GM23338 (cell line): ENCODE data around the gene CCDC3. TPM values are rescaled to one million over a fixed set of nuclear protein-coding genes. Genes with fewer than 3 reads are reported as not detected.

Experiments
- ATAC-seq: fragments of 200-7000 bp; cut with Tn5 transposase; 3 replicates; pipeline ENCODE4 v1.9.1; 2020
- DNase-seq: peaks from one replicate; pipeline ENCODE4 v3.0.0-alpha.2; 2015; ENCODE audit warnings: low spot score
- H2AFZ ChIP-seq: fragments of 200-600 bp; sonication (generic); 2 replicates; pipeline ENCODE4 v1.8.0; 2016; ENCODE audit warnings: antibody characterized with exemption, mild to moderate bottlenecking, moderate library complexity
- H3F3A ChIP-seq: fragments of 200-600 bp; sonication (generic); replicated peaks from 2 replicates; pipeline ENCODE4 v1.8.0; 2017; ENCODE audit warnings: antibody characterized with exemption, mixed run types, low read depth
- H3K27ac ChIP-seq: fragments of 200-600 bp; sonication (generic); 2 replicates; pipeline ENCODE4 v1.6.1; 2016; ENCODE audit warnings: low read depth
- H3K27me3 ChIP-seq: fragments of 200-600 bp; sonication (generic); 2 replicates; pipeline ENCODE4 v1.8.0; 2016; ENCODE audit warnings: mild to moderate bottlenecking, mixed run types, moderate library complexity; ENCODE audit not compliant: insufficient read depth
- H3K36me3 ChIP-seq: fragments of 200-600 bp; sonication (generic); 2 replicates; pipeline ENCODE4 v1.8.0; 2016; ENCODE audit warnings: mild to moderate bottlenecking; ENCODE audit not compliant: insufficient read depth
- H3K4me1 ChIP-seq: fragments of 200-600 bp; sonication (generic); 2 replicates; pipeline ENCODE4 v1.8.0; 2016; ENCODE audit warnings: mild to moderate bottlenecking, moderate library complexity; ENCODE audit not compliant: insufficient read depth
- H3K4me2 ChIP-seq: fragments of 200-600 bp; sonication (generic); 2 replicates; pipeline ENCODE4 v1.7.1; 2017; ENCODE audit warnings: mixed run types
- H3K4me3 ChIP-seq: fragments of 200-600 bp; sonication (generic); 2 replicates; pipeline ENCODE4 v1.6.1; 2016; ENCODE audit warnings: mixed run types
- H3K79me2 ChIP-seq: fragments of 200-600 bp; sonication (generic); replicated peaks from 2 replicates; pipeline ENCODE4 v1.8.0; 2017; ENCODE audit warnings: mild to moderate bottlenecking; ENCODE audit not compliant: insufficient read depth
- H3K9me2 ChIP-seq: fragments of 200-600 bp; sonication (generic); 2 replicates; pipeline ENCODE4 v1.8.0; 2017; ENCODE audit not compliant: insufficient read depth
- H4K20me1 ChIP-seq: fragments of 200-600 bp; sonication (generic); replicated peaks from 2 replicates; pipeline ENCODE4 v1.8.0; 2017; ENCODE audit warnings: mild to moderate bottlenecking; ENCODE audit not compliant: insufficient read depth
- H3K27ac Mint-ChIP-seq: 2 replicates; pipeline ENCODE4 v1.8.0; 2020; ENCODE audit warnings: inconsistent platforms, mild to moderate bottlenecking, moderate library complexity, mixed read lengths
- H3K27me3 Mint-ChIP-seq: 3 replicates; pipeline ENCODE4 v1.8.0; 2022; ENCODE audit warnings: low read depth, mild to moderate bottlenecking, moderate library complexity, mixed read lengths, inconsistent platforms; ENCODE audit not compliant: insufficient read depth, poor library complexity
- H3K36me3 Mint-ChIP-seq: 3 replicates; pipeline ENCODE4 v1.8.0; 2021; ENCODE audit warnings: low read depth, mild to moderate bottlenecking, inconsistent platforms, moderate library complexity, mixed read lengths
- H3K4me1 Mint-ChIP-seq: 3 replicates; pipeline ENCODE4 v1.8.0; 2020; ENCODE audit warnings: mild to moderate bottlenecking, inconsistent platforms, mixed read lengths
- H3K4me3 Mint-ChIP-seq: 3 replicates; pipeline ENCODE4 v1.8.0; 2021; ENCODE audit warnings: moderate library complexity, mild to moderate bottlenecking, inconsistent platforms, mixed read lengths
- H3K9me3 Mint-ChIP-seq: 3 replicates; pipeline ENCODE4 v1.8.0; 2020; ENCODE audit warnings: moderate library complexity, mild to moderate bottlenecking, inconsistent platforms, mixed read lengths
- CREB1 ChIP-seq: fragments of 250-450 bp; sonication (Bioruptor Pico); IDR thresholded peaks from 2 replicates; pipeline ENCODE4 v1.5.0; 2020; ENCODE audit warnings: low read depth, mild to moderate bottlenecking, moderate library complexity
- EZH2 ChIP-seq: fragments of 200-600 bp; sonication (generic); IDR thresholded peaks from one replicate; pipeline ENCODE4 v1.8.0; 2017; ENCODE audit warnings: antibody characterized with exemption, mild to moderate bottlenecking, low read depth; ENCODE audit not compliant: unreplicated experiment
- EZH2phosphoT487 ChIP-seq: fragments of 200-600 bp; sonication (generic); IDR thresholded peaks from one replicate; pipeline ENCODE4 v1.8.1; 2018; ENCODE audit warnings: antibody characterized with exemption; ENCODE audit not compliant: unreplicated experiment
- JUNB ChIP-seq: IDR thresholded peaks from one replicate; pipeline ENCODE4 v1.6.1; 2016; ENCODE audit warnings: antibody characterized with exemption; ENCODE audit not compliant: unreplicated experiment
- NANOG ChIP-seq: IDR thresholded peaks from 2 replicates; pipeline ENCODE4 v1.6.1; 2016; ENCODE audit warnings: antibody characterized with exemption, borderline replicate concordance
- POLR2AphosphoS5 ChIP-seq: IDR thresholded peaks from 2 replicates; pipeline ENCODE4 v1.6.1; 2016; ENCODE audit warnings: antibody characterized with exemption, low read depth
- STAT1 ChIP-seq: IDR thresholded peaks from one replicate; pipeline ENCODE4 v1.6.1; 2016; ENCODE audit warnings: antibody characterized with exemption; ENCODE audit not compliant: unreplicated experiment
- ZNF114 ChIP-seq: fragments of 250-450 bp; sonication (Bioruptor Pico); IDR thresholded peaks from 2 replicates; pipeline ENCODE4 v1.5.0; 2020; ENCODE audit warnings: mild to moderate bottlenecking, moderate library complexity
- ZNF331 ChIP-seq: fragments of 250-450 bp; sonication (Bioruptor Pico); IDR thresholded peaks from 2 replicates; pipeline ENCODE4 v1.5.0; 2020; ENCODE audit warnings: low read depth, mild to moderate bottlenecking, moderate library complexity
- polyA plus RNA-seq: library from polyadenylated mRNA; unstranded; fragments of >200 nt; fragmentation: Nextera tagmentation; extraction: Ambion mirVana; gene quantifications from 2 replicates; pipeline ENCODE4 v1.2.1, GENCODE V29; 2016
- total RNA-seq: library from RNA; depleted of rRNA; stranded (reverse); fragments of >200 nt; shearing (Covaris generic); gene quantifications from 2 replicates; pipeline ENCODE4 v1.2.3, GENCODE V29; 2014
- TF ChIP-seq, protein P1 (sequence below): IDR thresholded peaks from 2 replicates; pipeline ENCODE4 v1.6.1; 2016; ENCODE audit warnings: antibody characterized with exemption
- TF ChIP-seq, protein P2 (sequence below): IDR thresholded peaks from one replicate; pipeline ENCODE4 v1.6.1; 2018; ENCODE audit warnings: antibody characterized with exemption; ENCODE audit not compliant: unreplicated experiment
- TF ChIP-seq, protein P3 (sequence below): fragments of 250-450 bp; sonication (Bioruptor Pico); IDR thresholded peaks from 2 replicates; pipeline ENCODE4 v1.5.0; 2020; ENCODE audit warnings: mild to moderate bottlenecking, moderate library complexity

Gene CCDC3
- total and polyA plus RNA-seq, 2 experiments from 2014 or later, result 1.4 to 5.2 TPM

DNA sequence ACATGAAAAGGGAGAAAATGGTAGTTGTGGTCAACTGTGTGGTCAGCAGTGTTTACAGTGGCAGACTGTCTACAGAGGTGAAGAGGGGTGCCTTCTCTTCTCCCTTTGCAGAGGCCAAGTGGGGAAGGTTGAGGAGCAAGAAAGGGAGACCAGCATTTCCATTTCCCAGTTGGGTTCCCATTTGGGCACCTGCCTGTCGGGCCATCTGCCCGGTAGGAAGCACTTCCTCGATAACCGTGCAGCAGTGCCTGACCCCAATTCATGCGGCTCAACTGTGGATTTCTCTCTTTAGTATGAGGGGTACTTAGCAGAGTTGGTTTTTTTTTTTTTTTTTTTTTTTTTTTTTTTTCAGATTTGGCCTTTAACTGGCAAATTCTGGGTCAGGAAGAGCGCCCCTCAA lies 127.0 kb downstream of the CCDC3 start:
- no peak overlapping the region; the same call in 1 of the 2 replicates for H2AFZ ChIP-seq
- TF ChIP-seq EZH2 (no peak), EZH2phosphoT487 (no peak), NANOG (no peak), ZNF114 (CRISPR knock-in tag) (no peak), POLR2AphosphoS5 (no peak), ZNF331 (CRISPR knock-in tag) (no peak), STAT1 (no peak), JUNB (no peak), CREB1 (CRISPR knock-in tag) (no peak)
- TF ChIP-seq, protein P1, sequence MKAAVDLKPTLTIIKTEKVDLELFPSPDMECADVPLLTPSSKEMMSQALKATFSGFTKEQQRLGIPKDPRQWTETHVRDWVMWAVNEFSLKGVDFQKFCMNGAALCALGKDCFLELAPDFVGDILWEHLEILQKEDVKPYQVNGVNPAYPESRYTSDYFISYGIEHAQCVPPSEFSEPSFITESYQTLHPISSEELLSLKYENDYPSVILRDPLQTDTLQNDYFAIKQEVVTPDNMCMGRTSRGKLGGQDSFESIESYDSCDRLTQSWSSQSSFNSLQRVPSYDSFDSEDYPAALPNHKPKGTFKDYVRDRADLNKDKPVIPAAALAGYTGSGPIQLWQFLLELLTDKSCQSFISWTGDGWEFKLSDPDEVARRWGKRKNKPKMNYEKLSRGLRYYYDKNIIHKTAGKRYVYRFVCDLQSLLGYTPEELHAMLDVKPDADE, result no peak
- TF ChIP-seq, protein P2, sequence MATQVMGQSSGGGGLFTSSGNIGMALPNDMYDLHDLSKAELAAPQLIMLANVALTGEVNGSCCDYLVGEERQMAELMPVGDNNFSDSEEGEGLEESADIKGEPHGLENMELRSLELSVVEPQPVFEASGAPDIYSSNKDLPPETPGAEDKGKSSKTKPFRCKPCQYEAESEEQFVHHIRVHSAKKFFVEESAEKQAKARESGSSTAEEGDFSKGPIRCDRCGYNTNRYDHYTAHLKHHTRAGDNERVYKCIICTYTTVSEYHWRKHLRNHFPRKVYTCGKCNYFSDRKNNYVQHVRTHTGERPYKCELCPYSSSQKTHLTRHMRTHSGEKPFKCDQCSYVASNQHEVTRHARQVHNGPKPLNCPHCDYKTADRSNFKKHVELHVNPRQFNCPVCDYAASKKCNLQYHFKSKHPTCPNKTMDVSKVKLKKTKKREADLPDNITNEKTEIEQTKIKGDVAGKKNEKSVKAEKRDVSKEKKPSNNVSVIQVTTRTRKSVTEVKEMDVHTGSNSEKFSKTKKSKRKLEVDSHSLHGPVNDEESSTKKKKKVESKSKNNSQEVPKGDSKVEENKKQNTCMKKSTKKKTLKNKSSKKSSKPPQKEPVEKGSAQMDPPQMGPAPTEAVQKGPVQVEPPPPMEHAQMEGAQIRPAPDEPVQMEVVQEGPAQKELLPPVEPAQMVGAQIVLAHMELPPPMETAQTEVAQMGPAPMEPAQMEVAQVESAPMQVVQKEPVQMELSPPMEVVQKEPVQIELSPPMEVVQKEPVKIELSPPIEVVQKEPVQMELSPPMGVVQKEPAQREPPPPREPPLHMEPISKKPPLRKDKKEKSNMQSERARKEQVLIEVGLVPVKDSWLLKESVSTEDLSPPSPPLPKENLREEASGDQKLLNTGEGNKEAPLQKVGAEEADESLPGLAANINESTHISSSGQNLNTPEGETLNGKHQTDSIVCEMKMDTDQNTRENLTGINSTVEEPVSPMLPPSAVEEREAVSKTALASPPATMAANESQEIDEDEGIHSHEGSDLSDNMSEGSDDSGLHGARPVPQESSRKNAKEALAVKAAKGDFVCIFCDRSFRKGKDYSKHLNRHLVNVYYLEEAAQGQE, result no peak
- TF ChIP-seq, protein P3, sequence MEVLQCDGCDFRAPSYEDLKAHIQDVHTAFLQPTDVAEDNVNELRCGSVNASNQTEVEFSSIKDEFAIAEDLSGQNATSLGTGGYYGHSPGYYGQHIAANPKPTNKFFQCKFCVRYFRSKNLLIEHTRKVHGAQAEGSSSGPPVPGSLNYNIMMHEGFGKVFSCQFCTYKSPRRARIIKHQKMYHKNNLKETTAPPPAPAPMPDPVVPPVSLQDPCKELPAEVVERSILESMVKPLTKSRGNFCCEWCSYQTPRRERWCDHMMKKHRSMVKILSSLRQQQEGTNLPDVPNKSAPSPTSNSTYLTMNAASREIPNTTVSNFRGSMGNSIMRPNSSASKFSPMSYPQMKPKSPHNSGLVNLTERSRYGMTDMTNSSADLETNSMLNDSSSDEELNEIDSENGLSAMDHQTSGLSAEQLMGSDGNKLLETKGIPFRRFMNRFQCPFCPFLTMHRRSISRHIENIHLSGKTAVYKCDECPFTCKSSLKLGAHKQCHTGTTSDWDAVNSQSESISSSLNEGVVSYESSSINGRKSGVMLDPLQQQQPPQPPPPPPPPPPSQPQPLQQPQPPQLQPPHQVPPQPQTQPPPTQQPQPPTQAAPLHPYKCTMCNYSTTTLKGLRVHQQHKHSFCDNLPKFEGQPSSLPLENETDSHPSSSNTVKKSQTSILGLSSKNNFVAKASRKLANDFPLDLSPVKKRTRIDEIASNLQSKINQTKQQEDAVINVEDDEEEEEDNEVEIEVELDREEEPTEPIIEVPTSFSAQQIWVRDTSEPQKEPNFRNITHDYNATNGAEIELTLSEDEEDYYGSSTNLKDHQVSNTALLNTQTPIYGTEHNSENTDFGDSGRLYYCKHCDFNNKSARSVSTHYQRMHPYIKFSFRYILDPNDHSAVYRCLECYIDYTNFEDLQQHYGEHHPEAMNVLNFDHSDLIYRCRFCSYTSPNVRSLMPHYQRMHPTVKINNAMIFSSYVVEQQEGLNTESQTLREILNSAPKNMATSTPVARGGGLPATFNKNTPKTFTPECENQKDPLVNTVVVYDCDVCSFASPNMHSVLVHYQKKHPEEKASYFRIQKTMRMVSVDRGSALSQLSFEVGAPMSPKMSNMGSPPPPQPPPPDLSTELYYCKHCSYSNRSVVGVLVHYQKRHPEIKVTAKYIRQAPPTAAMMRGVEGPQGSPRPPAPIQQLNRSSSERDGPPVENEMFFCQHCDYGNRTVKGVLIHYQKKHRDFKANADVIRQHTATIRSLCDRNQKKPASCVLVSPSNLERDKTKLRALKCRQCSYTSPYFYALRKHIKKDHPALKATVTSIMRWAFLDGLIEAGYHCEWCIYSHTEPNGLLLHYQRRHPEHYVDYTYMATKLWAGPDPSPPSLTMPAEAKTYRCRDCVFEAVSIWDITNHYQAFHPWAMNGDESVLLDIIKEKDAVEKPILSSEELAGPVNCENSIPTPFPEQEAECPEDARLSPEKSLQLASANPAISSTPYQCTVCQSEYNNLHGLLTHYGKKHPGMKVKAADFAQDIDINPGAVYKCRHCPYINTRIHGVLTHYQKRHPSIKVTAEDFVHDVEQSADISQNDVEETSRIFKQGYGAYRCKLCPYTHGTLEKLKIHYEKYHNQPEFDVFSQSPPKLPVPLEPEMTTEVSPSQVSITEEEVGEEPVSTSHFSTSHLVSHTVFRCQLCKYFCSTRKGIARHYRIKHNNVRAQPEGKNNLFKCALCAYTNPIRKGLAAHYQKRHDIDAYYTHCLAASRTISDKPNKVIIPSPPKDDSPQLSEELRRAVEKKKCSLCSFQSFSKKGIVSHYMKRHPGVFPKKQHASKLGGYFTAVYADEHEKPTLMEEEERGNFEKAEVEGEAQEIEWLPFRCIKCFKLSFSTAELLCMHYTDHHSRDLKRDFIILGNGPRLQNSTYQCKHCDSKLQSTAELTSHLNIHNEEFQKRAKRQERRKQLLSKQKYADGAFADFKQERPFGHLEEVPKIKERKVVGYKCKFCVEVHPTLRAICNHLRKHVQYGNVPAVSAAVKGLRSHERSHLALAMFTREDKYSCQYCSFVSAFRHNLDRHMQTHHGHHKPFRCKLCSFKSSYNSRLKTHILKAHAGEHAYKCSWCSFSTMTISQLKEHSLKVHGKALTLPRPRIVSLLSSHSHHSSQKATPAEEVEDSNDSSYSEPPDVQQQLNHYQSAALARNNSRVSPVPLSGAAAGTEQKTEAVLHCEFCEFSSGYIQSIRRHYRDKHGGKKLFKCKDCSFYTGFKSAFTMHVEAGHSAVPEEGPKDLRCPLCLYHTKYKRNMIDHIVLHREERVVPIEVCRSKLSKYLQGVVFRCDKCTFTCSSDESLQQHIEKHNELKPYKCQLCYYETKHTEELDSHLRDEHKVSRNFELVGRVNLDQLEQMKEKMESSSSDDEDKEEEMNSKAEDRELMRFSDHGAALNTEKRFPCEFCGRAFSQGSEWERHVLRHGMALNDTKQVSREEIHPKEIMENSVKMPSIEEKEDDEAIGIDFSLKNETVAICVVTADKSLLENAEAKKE, result no peak
- no peaks in the 10 kb centered on the region for H3F3A ChIP-seq
- H3K27ac ChIP-seq, result no peak overlapping the region
- peaks cover 8% of the 10 kb centered on the region for H3K27me3 Mint-ChIP-seq
- H4K20me1 ChIP-seq, result no peaks in the 10 kb centered on the region
- no peak overlapping the region for H3K4me3 Mint-ChIP-seq
- no peaks in the 10 kb centered on the region for H3K9me3 Mint-ChIP-seq
- no peaks in the 10 kb centered on the region for H3K36me3 Mint-ChIP-seq
- H3K9me2 ChIP-seq, result no peaks in the 10 kb centered on the region
- no peaks in the 10 kb centered on the region for H3K79me2 ChIP-seq
- no peak overlapping the region for H3K4me3 ChIP-seq
- ATAC-seq, result no peak
- no peaks in the 10 kb centered on the region for H3K4me1 Mint-ChIP-seq
- H3K27ac Mint-ChIP-seq, result no peak overlapping the region
- H3K27me3 ChIP-seq, result no peaks in the 10 kb centered on the region
- no peaks in the 10 kb centered on the region for H3K36me3 ChIP-seq
- H3K4me2 ChIP-seq, result no peak overlapping the region
- no peaks in the 10 kb centered on the region for H3K4me1 ChIP-seq
- no peak for DNase-seq
